ENCODE measurements around the gene CGB1.

DNA sequence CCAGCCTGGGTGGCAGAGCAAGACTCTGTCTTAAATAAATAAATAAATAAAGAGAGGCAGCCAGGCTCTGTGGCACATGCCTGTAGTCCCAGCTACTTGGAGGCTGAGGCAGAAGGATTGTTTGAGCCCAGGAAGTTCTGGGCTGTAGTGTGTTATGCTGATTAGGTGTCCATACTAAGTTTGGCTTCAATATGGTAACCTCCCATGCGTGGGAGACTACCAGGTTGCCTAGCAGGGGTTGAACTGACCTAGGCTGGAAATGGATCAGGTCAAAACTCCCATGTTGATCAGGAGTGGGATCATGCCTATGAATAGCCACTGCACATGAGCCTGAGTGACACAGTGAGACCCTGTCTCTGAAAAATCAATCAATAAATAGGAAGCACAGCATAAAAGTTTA, 44.6 kb upstream of the CGB1 start:
- TF ChIP-seq, protein P1, sequence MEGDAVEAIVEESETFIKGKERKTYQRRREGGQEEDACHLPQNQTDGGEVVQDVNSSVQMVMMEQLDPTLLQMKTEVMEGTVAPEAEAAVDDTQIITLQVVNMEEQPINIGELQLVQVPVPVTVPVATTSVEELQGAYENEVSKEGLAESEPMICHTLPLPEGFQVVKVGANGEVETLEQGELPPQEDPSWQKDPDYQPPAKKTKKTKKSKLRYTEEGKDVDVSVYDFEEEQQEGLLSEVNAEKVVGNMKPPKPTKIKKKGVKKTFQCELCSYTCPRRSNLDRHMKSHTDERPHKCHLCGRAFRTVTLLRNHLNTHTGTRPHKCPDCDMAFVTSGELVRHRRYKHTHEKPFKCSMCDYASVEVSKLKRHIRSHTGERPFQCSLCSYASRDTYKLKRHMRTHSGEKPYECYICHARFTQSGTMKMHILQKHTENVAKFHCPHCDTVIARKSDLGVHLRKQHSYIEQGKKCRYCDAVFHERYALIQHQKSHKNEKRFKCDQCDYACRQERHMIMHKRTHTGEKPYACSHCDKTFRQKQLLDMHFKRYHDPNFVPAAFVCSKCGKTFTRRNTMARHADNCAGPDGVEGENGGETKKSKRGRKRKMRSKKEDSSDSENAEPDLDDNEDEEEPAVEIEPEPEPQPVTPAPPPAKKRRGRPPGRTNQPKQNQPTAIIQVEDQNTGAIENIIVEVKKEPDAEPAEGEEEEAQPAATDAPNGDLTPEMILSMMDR (IDR thresholded peaks at IDR 0.05), result no peak
- no peak for TF ChIP-seq ZFX (IDR thresholded peaks at IDR 0.05; ENCODE audit: borderline replicate concordance)

All from 22Rv1 (cell line).